Measurements from ENCODE around the gene KANK2.

KANK2 gene

DNA sequence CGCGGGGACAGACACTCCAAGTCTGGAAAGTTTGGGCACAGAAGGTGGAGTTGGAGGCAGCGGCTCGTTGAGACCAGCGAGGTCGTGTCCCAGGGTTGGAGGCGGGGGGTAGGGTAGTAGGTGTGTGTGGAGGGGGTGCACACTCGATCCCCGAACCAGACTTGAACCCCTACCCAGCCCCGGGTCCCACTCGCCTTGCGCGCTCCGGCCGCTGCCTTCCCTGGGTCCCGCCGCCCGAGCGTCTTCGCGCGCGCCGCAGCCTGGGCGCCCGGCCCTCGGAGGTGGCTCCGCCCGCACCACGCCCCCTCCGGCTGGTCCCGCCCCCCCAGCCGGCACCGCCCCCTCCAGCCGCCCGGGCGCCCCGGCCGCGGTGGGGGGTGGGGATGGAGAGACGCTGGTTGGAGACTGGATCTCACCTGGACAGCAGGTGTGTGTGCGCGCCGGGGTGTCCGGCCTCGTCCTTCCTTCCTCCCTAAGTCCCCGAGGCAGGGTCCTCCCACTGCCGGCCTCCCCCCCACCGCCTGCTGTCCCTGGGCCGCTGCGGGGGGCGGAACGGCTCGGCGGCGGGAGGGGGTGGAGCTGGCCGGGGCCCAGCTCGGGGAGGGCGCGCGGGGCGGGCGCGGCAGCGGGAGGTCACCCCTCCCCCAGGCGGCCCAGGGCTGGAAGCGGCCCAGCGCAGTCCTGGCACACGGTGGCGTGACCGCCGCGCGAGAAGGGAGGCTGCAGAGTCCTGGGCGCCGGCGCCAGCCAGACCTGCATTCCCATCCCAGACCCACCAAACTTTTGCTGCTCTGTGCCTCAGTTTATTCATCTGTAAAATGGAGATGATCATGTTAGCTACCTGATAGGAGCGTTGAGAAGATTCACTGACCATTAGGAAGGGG is at the start of gene KANK2:
Gene KANK2, minus strand, starts transcription at position 255 of the 884 bp plus-strand sequence. CDS start 3,034 bp downstream, outside the sequence.
- DNase-seq (ENCODE audit: low read depth) = no peak

DNA sequence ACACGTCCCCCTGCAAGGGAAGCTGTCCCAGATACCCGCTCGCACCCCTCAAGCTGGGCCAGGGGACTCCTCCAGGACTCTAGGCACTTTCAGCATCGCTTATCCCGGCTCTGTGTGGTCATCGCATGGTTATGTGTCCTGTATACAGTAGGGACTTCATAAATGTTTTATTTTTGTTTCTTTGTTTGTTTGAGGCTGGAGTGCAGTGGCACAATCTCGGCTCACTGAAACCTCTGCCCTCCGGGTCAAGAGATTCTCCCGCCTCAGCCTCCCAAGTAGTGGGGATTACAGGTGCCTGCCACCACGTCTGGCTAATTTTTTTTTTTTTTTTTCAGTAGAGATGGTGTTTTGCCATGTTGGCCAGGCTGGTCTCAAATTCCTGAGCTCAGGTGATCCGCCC is 49.6 kb upstream of the KANK2 start:
- no peak for DNase-seq (ENCODE audit: low read depth)

DNA sequence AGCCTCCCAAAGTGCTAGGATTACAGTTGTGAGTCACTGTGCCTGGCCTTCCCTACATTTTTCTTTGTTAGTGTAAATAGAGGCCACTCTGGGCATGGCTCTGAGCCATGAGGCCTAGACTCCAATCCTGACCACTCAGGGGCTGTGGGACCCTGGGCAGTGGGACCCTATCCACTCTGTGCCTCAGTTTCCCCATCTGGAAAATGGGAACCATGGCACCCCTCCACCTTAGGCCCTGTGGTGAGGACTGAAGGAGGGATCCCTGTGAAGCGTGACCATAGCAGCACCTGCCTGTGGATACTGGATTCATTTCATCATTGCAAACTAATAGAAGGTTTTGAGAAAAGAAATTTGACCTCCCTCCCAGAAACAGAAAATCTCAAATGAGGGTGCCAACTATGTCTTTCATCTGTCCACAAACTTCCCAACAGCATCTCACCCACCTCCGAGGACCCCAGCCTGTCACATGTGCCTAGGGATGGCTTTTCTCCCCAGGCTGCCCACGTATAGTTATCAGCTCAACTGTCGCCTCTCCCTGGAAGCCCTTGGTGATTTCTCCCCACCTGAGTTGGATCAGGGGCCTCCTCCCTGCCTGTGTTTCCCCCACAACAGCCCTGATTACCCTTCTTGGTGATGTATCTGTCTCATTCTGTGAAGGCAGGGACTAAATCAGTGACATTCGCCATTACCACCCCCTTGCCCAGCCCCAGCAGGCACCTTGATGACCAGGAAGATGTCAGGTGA is 47.7 kb upstream of the KANK2 start:
- no peak for DNase-seq (ENCODE audit: low read depth)

DNA sequence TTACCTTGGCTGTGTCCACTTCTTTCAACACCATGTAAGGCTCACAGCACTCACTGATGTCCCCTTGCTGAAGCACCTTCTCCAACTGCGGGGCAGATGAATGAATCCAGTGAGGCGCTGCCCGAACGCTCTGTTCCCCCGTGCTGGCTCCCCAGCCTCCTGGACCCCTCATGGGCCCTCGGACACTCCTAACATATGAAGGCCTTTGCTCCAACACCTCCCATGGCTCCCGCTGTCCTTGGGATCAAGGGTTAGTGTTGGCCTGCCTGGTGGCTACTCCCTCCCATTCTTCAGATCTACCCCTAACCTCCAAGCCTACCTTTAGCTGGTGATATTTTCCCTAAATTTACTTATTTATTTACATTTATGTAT is 46.4 kb upstream of the KANK2 start:
- no peak for DNase-seq (ENCODE audit: low read depth)

DNA sequence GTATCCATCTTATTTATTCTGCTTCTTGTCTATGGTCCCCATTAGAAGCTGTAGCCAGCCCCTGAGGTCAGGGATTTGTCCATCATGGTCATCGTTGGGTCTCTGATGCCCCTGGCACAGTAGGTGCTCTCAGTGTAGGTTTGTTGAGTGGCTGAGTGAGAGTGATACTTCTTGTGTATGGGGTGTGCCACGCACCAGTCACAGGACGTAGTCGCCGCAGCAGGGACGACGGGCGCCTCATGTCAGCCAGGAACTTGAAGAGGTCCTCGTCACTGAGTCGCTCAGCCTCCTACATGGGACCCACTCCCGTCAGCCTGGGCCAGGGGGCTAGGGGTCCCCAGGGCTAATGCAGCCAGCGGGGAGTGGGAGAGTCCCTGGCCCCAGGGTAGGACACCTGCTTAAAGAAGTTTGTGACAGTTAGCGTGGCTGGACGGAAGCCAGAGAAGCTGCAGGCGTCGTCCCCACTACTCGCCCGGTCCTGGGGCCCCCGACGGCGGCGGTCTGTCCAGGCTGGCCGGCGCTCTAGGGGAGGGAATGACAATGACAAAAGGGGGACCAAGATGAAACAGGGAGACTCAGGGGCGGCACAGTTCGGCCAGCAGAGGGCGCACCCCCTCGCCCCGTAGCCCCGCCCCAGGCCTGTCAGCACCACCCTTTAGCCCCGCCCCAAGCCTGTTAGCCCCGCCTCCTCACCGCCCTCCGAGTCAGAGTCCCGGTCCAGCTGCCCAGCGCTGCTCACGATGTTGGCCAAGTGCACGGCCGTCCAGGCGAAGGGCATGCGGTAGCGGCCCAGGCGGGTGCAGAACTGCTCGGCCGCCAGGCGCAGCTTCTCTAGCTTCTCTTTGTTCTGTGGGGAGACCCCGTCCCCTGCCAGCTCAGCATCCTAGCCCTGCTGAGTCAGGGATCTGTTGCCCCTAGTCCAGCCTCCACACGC is 45.8 kb upstream of the KANK2 start:
- peak; percentile 19 for DNase-seq (ENCODE audit: low read depth)

DNA sequence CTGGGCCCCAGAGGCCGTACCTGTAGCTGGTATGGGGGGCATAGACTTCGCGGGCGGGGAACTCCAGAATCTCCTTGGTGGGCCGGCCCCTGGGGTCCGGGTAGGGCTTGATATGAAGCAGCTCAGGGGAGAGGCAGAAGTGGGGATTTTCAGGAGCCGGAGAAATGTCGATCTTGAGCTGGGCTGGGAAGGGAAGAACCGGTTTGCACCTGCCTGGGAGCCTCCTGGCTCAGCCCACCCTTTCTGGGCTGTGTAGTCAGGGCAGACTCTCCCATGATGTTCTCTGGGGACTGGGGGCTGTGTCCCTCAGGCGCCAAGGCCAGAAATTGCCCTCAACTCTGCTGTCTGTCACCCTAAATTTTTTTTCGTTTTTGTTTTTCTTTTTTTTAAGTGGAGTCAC is 44.7 kb upstream of the KANK2 start:
- DNase-seq (ENCODE audit: low read depth) = no peak

DNA sequence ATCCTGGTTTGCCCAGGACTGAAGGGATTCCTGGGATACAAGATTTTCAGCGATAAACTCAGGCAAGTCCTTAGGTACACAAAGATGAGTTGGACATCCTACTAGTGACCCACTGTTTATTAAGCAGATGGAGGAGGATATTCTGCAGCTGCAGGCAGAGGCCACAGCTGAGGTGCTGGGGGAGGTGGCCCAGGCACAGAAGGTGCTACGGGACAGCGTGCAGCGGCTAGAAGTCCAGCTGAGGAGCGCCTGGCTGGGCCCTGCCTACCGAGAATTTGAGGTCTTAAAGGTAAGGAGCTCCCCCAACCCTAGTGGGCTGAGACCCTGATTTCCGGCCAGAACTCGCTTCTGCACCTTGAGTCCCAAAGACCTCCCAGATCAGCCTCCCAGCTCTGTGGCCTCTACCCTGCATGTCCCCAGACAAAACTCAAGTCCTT is 42.7 kb upstream of the KANK2 start:
- no peak for DNase-seq (ENCODE audit: low read depth)

DNA sequence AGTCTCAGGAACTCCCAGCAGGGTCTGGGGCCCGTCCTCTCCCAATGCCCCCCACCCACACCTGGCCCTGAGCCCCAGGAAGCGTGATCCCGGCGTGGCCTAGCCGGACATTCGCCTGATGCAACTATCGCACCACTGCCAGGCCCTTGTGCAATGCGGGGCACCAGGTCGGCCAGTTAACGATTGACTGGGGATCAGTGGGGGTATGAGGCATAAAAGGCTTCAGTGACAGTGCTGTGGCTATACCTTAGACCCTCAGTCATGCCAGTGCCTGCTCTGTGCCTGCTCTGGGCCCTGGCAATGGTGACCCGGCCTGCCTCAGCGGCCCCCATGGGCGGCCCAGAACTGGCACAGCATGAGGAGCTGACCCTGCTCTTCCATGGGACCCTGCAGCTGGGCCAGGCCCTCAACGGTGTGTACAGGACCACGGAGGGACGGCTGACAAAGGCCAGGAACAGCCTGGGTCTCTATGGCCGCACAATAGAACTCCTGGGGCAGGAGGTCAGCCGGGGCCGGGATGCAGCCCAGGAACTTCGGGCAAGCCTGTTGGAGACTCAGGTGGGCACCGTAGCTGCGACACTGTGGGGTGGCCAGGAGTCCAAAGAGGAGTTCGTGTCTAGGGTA is 42.1 kb upstream of the KANK2 start, which contains the start of gene ANGPTL8:
Gene ANGPTL8, plus strand, starts transcription at position 243 of the 624 bp plus-strand sequence. Its CDS starts 19 bp downstream, at position 262.
- DNase-seq (ENCODE audit: low read depth) = no peak

DNA sequence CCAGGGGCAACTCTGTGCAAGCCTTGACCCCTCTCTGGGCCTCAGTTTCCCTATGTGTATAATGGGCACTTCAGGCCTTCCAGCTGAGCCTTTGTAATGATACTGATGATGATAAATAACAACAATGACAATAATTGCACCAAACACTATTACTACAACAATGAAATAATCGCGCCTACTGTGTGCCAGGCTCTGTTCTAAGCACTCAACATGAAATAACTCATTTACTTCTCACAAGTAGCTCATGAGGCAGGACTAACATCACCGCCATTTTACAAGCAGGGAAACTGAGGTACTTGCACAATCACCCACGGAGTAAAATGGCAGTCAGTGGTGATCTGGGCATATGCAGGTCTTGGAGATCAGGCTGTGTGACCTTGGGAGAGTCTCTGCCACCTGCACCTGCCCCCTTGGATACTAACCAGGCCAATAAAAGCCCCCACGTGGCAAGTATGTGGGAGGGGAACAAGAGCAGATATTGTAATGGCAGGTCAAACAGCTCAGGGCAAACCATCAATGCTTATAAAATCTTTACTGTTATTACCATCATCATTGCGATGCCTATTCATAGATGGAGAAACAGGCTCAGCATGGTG is 41.5 kb upstream of the KANK2 start:
- no peak for DNase-seq (ENCODE audit: low read depth)

DNA sequence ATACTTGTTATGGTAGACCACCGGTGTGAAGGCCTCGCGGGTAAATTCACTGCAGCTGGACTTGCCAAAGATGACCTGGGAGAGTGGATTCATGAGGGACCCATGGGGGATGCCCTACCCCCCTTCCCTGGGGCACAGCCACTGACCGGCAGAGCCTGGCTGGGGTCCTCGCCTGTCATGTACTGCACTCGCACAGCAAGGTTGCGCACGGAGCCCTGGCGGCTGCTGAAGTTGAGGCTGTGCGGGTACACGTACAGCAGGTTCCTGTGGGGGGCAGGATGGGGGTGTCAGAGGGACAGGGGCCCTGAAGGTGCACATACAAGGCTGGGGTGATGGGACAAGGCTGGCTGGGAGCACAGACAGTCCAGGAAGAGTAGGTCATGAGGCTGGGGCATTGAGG is 40.7 kb upstream of the KANK2 start:
- no peak for DNase-seq (ENCODE audit: low read depth)

DNA sequence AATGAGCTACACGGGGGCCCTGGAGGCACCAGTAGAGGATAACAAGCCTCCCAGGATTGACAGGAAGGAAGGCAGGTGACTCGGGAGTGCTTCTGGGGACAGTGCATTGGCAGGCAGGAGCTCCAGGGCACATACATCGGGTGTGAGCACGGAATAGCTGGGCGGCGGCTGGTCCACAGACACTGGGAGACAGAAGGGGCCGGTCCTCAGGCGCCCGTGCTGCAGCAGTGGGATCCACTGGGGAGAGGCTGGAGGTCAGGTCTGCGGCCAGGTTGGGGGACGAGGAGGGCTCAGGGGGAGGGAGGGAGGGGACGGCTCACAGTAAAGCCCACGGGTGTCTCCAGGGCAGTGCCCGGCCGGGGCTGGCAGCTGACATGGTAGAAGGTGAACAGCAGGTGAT is 40.0 kb upstream of the KANK2 start:
- no peak for DNase-seq (ENCODE audit: low read depth)

DNA sequence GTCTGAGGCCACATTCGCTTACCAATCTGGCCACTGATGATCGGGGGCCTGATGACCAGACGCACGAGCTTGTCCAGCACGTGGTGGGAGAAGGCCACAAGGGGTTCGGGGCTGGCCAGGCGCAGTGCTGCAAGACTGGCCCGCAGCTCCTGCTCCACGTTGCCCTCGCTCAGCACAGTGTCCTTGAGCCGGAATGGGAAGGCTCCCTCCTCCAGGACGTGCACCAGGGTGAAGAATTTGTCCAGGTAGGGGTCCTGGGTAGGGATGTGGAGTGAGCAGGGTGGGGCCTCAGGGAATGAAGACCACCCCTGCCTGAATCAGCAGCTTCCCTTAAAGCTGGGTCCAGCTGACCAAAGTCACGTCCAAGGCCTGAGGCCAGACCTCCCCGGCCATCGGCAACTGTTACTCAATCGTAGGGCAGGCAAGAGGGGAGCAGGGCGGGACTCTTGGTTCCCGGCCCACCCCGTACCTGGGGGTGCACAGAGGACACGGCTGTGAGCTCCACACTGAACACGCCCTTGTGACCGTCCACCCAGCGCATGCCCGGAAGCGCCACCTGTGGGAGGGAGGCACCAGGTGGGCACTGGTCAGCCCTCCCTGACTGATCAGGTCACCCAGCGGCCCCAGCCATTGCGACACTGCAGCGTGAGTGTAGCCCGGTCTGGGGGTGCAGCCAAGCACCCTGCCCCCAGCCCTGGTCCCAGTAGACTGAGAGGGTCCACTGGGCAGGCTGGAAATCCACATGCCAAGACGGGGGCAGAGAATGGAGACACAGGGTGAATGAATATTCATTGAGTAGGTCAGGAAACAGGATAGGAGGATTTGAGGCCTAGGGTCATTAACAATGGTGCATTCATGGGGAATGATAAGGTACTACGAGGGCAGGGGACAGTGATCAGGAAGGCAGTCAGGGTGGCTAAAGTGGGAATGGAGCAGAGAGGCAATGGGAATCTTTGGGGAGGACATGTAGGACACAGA is 39.3 kb upstream of the KANK2 start:
- no peak for DNase-seq (ENCODE audit: low read depth)

DNA sequence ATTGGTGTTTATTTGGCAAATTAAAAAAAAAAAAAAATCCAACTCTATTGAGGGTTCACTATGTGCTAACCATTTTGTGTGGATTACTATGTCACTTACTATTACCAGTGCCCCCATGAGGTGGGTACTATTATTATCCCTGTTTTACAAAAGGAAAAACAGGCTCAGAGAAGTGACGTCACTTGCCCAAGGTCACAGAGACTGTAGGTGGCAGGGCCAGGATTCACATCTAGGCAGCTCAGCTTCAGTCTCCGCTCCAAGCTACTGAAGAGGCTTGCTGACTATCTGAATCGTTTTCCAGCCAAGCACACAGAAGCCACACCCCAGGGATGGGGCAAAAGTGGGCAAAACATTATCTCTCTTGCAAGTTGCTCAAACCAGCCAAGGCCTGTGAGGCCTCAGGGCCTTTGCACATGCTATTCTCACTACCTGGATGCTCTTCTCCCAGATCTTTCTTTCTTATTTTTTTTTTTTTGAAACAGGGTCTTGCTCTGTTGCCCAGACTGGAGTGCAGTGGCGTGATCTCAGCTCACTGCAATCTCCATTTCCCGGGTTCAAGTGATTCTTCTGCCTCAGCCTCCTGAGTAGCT is 37.2 kb upstream of the KANK2 start:
- no peak for DNase-seq (ENCODE audit: low read depth)

DNA sequence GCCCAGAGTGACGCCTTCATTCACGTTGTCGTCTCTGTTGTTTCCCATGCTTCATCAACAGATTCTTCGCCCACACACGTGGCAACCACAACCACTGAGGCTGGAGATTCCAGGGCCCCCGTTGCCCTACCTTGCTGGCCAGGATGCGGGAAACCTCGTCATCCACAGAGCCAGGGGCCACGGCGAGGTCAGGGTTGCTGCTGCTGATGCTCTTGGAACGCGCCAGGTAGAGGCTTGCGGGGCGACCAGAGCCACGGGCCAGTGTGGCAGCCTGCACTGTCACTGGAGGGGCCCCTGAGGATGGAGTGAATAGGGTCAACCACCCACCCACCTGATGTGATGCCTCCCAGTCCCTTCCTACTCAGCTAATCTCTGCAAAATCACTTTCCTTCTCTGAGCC is 35.7 kb upstream of the KANK2 start:
- DNase-seq (ENCODE audit: low read depth) = no peak

DNA sequence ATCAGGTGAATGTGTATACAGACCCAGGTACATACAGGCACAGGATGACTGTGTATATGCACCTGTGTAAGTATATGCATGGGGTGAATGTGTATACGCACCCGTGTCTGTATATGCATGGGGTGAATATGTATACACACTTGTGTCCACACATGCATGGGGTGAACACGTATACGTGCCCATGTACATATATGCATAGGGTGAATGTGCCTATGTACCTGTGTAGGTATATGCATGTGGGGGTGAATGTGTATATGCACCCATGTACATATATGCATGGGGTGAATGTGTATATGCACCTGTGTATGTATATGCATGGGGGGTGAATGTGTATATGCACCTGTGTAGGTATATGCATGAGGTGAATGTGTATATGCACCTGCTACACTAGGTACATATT is 35.2 kb upstream of the KANK2 start:
- DNase-seq (ENCODE audit: low read depth) = no peak

DNA sequence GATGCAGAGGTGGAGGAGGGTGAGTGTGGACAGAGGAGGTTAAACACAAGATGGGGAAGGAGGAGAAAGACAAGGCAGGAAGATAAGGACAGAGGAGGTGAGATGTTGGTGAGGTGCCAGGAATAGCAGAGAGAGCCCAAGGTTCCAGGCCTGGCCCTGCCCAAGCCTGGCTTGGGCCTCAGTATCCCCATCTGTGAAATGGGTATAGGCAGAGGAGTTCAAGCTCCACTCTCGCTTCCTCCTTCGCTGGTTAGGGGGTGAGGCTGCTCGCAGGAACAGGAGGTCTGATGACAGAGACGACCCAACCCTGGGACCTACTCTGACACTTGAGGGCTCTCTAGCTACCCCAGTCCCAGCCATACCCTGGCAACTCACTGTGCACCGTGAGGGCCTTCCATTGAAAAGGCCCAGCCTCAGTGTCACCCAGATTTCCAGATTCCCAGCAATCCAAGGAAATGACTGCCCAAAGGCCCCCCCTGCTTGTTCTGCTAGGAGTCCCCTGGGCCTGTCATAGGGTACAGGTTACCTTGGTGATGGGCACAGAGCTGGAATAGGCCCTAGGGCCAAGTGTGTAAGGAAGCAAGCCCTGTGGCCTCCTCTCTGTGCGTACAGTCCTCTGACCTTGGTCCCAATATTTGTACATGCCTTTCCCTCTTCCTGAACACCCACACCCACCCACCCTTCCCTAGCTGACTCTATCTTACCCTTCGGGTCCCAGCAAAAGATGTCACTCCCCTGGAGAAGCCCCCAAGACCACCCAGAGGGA is 33.5 kb upstream of the KANK2 start:
- no peak for DNase-seq (ENCODE audit: low read depth)

DNA sequence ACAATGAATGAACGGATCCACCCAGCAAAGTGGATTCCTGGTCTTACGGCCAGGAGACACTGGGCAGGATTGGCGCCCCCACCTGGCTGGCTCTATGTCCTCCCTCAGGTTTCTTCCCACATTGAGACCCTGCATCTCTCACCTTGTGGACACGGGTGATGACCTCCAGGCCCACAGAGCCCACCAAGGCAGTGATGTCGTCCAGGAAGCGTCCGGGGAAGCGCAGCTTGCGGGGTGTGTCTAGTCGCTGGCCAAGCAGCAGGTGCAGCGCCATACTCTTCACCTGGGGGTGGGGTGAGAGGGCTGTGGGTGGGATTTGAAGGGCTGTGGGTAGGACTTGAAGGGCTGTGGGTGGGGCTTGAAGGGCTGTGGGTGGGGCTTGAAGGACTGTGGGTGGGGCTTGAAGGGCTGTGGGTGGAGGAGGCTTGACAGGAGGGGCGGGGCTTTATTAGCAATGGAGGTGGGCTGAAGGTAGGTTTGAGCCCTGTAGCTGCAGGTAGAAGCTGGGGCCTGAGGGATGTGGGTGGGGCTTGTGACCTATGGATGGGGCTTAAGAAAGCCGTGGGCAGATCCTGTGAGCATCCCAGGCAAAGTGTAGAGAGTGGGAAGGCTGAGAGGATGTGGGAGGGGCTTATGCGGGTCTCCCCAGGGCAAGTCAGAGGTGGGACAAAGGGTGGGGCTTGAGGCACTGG is 30.0 kb upstream of the KANK2 start:
- no peak for DNase-seq (ENCODE audit: low read depth)

DNA sequence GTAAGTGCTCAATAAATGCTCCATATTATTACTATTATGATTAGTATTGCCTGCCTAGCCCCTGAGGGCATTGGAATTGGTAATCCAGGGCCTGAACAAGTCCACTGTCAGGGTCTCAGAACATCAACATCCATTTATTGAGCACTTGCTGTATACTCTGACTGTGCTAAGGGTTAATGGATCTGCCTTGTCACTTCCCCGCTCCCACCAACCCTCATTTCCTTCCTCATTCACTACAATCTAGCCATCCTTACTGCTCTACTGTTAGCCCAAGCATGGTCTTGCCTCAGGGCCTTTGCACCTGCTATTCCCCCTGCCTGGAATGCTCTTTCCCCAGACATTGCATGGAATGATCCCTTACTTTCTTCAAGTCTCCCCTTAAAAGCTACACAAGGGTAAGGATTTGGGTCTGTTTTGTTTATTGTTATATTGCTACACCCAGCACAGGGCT is 29.4 kb upstream of the KANK2 start:
- no peak for DNase-seq (ENCODE audit: low read depth)
